Stimulated activated naive CD8-positive, alpha-beta T cell treated with anti-CD3 and anti-CD28 coated beads, Interleukin-15, amount 100 ng/mL, for 72 hours (primary cell): ENCODE results near the gene LACTB.

Source experiments
- ATAC-seq: fragments of 150-1000 bp; cut with Tn5 transposase; 2 replicates; pipeline ENCODE4 v1.10.0; 2021; ENCODE audit warnings: mild to moderate bottlenecking, moderate library complexity
- DNase-seq, 2 donors: peaks; one replicate each; pipeline ENCODE4 v3.0.0; 2021 to 2022
- H3K27ac Mint-ChIP-seq, 2 donors: one replicate each; pipeline ENCODE4 v1.8.0; 2022; ENCODE audit warnings: mild to moderate bottlenecking in 2 of 2, mixed read lengths in 2 of 2, moderate library complexity in 2 of 2
- H3K27me3 Mint-ChIP-seq: one replicate; pipeline ENCODE4 v1.8.0; 2022; ENCODE audit warnings: mixed read lengths
- H3K4me1 Mint-ChIP-seq: one replicate; pipeline ENCODE4 v1.8.0; 2022; ENCODE audit warnings: mild to moderate bottlenecking, mixed read lengths
- H3K4me3 Mint-ChIP-seq, 2 donors: one replicate each; pipeline ENCODE4 v1.8.0; 2022; ENCODE audit warnings: mild to moderate bottlenecking in 2 of 2, mixed read lengths in 2 of 2, moderate library complexity in 1 of 2
- H3K9me3 Mint-ChIP-seq, 2 donors: one replicate each; pipeline ENCODE4 v1.8.0; 2022; ENCODE audit warnings: mixed read lengths in 2 of 2

LACTB gene

GRCh38 chr15:63169788-63170187, 48.1 kb downstream of the LACTB start:
- Mint-ChIP-seq H3K27ac (no peak overlapping the region), H3K27me3 (no peaks in the 10 kb centered on the region), H3K4me1 (no peaks in the 10 kb centered on the region), H3K4me3 (no peak overlapping the region), H3K9me3 (no peaks in the 10 kb centered on the region)
- no peak for DNase-seq
- ATAC-seq: no peak

- no peaks in the 10 kb centered on the region for H3K9me3 Mint-ChIP-seq
- ATAC-seq (no peak), DNase-seq (no peak)
- H3K4me1 Mint-ChIP-seq: peaks cover 6% of the 10 kb centered on the region
- H3K4me3 Mint-ChIP-seq: no peak overlapping the region
- no peak overlapping the region for H3K27ac Mint-ChIP-seq
- H3K27me3 Mint-ChIP-seq: no peaks in the 10 kb centered on the region
Measured at GRCh38 chr15:63172376-63172775, 50.7 kb downstream of the LACTB start.

- no peak overlapping the region for H3K4me3 Mint-ChIP-seq
- DNase-seq (no peak), ATAC-seq (no peak)
- H3K4me1 Mint-ChIP-seq: peaks cover 12% of the 10 kb centered on the region
- H3K9me3 Mint-ChIP-seq: no peaks in the 10 kb centered on the region
- H3K27me3 Mint-ChIP-seq: no peaks in the 10 kb centered on the region
- no peak overlapping the region for H3K27ac Mint-ChIP-seq
Measured at GRCh38 chr15:63172851-63173451, 51.3 kb downstream of the LACTB start.

GRCh38 chr15:63176302-63176701, 54.6 kb downstream of the LACTB start:
- ATAC-seq: no peak
- Mint-ChIP-seq H3K27me3 (no peaks in the 10 kb centered on the region), H3K4me1 (peaks cover 16% of the 10 kb centered on the region), H3K4me3 (no peak overlapping the region), H3K9me3 (no peaks in the 10 kb centered on the region), H3K27ac (no peak overlapping the region)
- DNase-seq: no peak

GRCh38 chr15:63178034-63178433, 56.4 kb downstream of the LACTB start:
- Mint-ChIP-seq H3K9me3 (no peaks in the 10 kb centered on the region), H3K4me3 (no peak overlapping the region), H3K27me3 (no peaks in the 10 kb centered on the region), H3K27ac (peak overlapping the region in 1 of 2 donors; percentile 76), H3K4me1 (peaks cover 16% of the 10 kb centered on the region)
- DNase-seq (no peak), ATAC-seq (no peak)

- Mint-ChIP-seq H3K27me3 (no peaks in the 10 kb centered on the region), H3K27ac (no peak overlapping the region), H3K4me1 (peaks cover 16% of the 10 kb centered on the region), H3K9me3 (no peaks in the 10 kb centered on the region), H3K4me3 (no peak overlapping the region)
- ATAC-seq (no peak), DNase-seq (no peak)
Measured at GRCh38 chr15:63180746-63181145, 59.1 kb downstream of the LACTB start.

- H3K27ac Mint-ChIP-seq: no peak overlapping the region
- no peak for ATAC-seq
- H3K27me3 Mint-ChIP-seq: no peaks in the 10 kb centered on the region
- no peaks in the 10 kb centered on the region for H3K9me3 Mint-ChIP-seq
- H3K4me1 Mint-ChIP-seq: peaks cover 16% of the 10 kb centered on the region
- no peak overlapping the region for H3K4me3 Mint-ChIP-seq
- no peak for DNase-seq
Measured at GRCh38 chr15:63181648-63182047, 60.0 kb downstream of the LACTB start.

GRCh38 chr15:63185206-63185605, 63.5 kb downstream of the LACTB start:
- DNase-seq (no peak), ATAC-seq (no peak)
- Mint-ChIP-seq H3K27ac (peak overlapping the region in 1 of 2 donors; percentile 74), H3K4me3 (no peak overlapping the region), H3K27me3 (no peaks in the 10 kb centered on the region), H3K4me1 (peaks cover 17% of the 10 kb centered on the region), H3K9me3 (no peaks in the 10 kb centered on the region)

GRCh38 chr15:63186065-63186464, 64.4 kb downstream of the LACTB start:
- no peak for ATAC-seq

GRCh38 chr15:63187589-63188226, 66.0 kb downstream of the LACTB start:
- DNase-seq: no peak
- H3K4me3 Mint-ChIP-seq: no peak overlapping the region
- no peak for ATAC-seq
- H3K27ac Mint-ChIP-seq: no peak overlapping the region
- H3K27me3 Mint-ChIP-seq: no peaks in the 10 kb centered on the region
- peaks cover 28% of the 10 kb centered on the region for H3K4me1 Mint-ChIP-seq
- H3K9me3 Mint-ChIP-seq: no peaks in the 10 kb centered on the region

More at GRCh38 chr15:63186065-63186464, 64.4 kb downstream of the LACTB start:
- peaks cover 17% of the 10 kb centered on the region for H3K4me1 Mint-ChIP-seq
- H3K4me3 Mint-ChIP-seq: no peak overlapping the region
- no peak for DNase-seq
- H3K9me3 Mint-ChIP-seq: no peaks in the 10 kb centered on the region
- H3K27ac Mint-ChIP-seq: no peak overlapping the region
- no peaks in the 10 kb centered on the region for H3K27me3 Mint-ChIP-seq

GRCh38 chr15:63188247-63188925, 66.7 kb downstream of the LACTB start:
- peak; percentile 27 for ATAC-seq
- peak overlapping the region; percentile 95 to 96 for H3K27ac Mint-ChIP-seq
- no peaks in the 10 kb centered on the region for H3K27me3 Mint-ChIP-seq
- no peaks in the 10 kb centered on the region for H3K9me3 Mint-ChIP-seq
- DNase-seq: peak in 1 of 2 donors; percentile 38
- peaks cover 34% of the 10 kb centered on the region for H3K4me1 Mint-ChIP-seq
- peak overlapping the region; percentile 95 to 96 for H3K4me3 Mint-ChIP-seq

- peak; percentile 84 for ATAC-seq
- H3K27ac Mint-ChIP-seq: peak within 1 kb of the TSS; percentile 96
- H3K4me3 Mint-ChIP-seq: peak within 1 kb of the TSS; percentile 95 to 96
- no peaks in the 10 kb centered on the region for H3K27me3 Mint-ChIP-seq
- peaks cover 41% of the 10 kb centered on the region for H3K4me1 Mint-ChIP-seq
- peak; percentile 96 to 97 for DNase-seq
- no peaks in the 10 kb centered on the region for H3K9me3 Mint-ChIP-seq
Measured at GRCh38 chr15:63188926-63189871, 67.5 kb downstream of the LACTB start, which contains the start of gene RAB8B. TSS of gene RAB8B (plus strand) at chr15:63189606. CDS start at chr15:63189625, 19 bp downstream.

GRCh38 chr15:63189941-63190768, 68.5 kb downstream of the LACTB start:
- DNase-seq (no peak), ATAC-seq (no peak)
- Mint-ChIP-seq H3K27me3 (no peaks in the 10 kb centered on the region), H3K9me3 (no peaks in the 10 kb centered on the region), H3K4me1 (peaks cover 49% of the 10 kb centered on the region), H3K4me3 (peak overlapping the region; percentile 95 to 96), H3K27ac (peak overlapping the region; percentile 89 to 96)

- no peaks in the 10 kb centered on the region for H3K27me3 Mint-ChIP-seq
- no peaks in the 10 kb centered on the region for H3K9me3 Mint-ChIP-seq
- DNase-seq (no peak), ATAC-seq (no peak)
- H3K27ac Mint-ChIP-seq: peak overlapping the region; percentile 89 to 98
- H3K4me1 Mint-ChIP-seq: peaks cover 57% of the 10 kb centered on the region
- peak overlapping the region; percentile 95 to 96 for H3K4me3 Mint-ChIP-seq
Measured at GRCh38 chr15:63190769-63191649, 69.3 kb downstream of the LACTB start.
